Spleen (tissue), 11 donors: ENCODE results near the gene POU6F1. TPM values are rescaled to one million over a fixed set of nuclear protein-coding genes. Genes with fewer than 3 reads are reported as not detected.
"Not testable (repeated sequence)": the region's sequence is repeated elsewhere in the genome, so short reads cannot be mapped to it uniquely, and the experiment has no call there.

ENCODE experiments used
- DNase-seq: peaks from one replicate; pipeline ENCODE4 v3.0.0-alpha.2; 2020
- H3K27ac ChIP-seq, 8 donors: fragments of 200-600 bp; sonication (generic) in 7 of 8; 1 replicate in 4 of 8; 2 replicates in 4 of 8; pipeline versions ENCODE4 v1.5.0 to v1.8.0; 2016 to 2021; ENCODE audit warnings: inconsistent platforms in 4 of 8, mild to moderate bottlenecking in 4 of 8, moderate library complexity in 1 of 8
- H3K27me3 ChIP-seq, 7 donors: fragments of 200-600 bp; sonication (generic) in 6 of 7; replicated peaks in 1 of 7; 1 replicate in 4 of 7; 2 replicates in 3 of 7; pipeline versions ENCODE4 v1.5.0 to v1.8.0; 2016 to 2021; ENCODE audit warnings: inconsistent platforms in 3 of 7, mild to moderate bottlenecking in 1 of 7
- H3K36me3 ChIP-seq, 6 donors: fragments of 200-600 bp; sonication (generic) in 5 of 6; 1 replicate in 4 of 6; 2 replicates in 2 of 6; pipeline versions ENCODE4 v1.5.0 to v1.8.0; 2016 to 2021; ENCODE audit warnings: inconsistent platforms in 2 of 6
- H3K4me1 ChIP-seq, 6 donors: fragments of 200-600 bp; sonication (generic) in 5 of 6; 1 replicate in 3 of 6; 2 replicates in 3 of 6; pipeline versions ENCODE4 v1.5.0 to v1.8.0; 2016 to 2021; ENCODE audit warnings: inconsistent platforms in 3 of 6
- H3K4me3 ChIP-seq, 8 donors: fragments of 200-600 bp; sonication (generic) in 7 of 8; 1 replicate in 4 of 8; 2 replicates in 4 of 8; pipeline versions ENCODE4 v1.5.0 to v1.8.0; 2016 to 2021; ENCODE audit warnings: inconsistent platforms in 4 of 8, mild to moderate bottlenecking in 4 of 8, moderate library complexity in 2 of 8
- H3K9me3 ChIP-seq, 8 donors: fragments of 200-600 bp; sonication (generic) in 7 of 8; 1 replicate in 4 of 8; 2 replicates in 4 of 8; pipeline versions ENCODE4 v1.5.0 to v1.8.0; 2016 to 2021; ENCODE audit warnings: inconsistent platforms in 4 of 8
- CTCF ChIP-seq, 11 experiments: fragments of 200-600 bp in 7 of 11; fragments of 450-650 bp in 4 of 11; sonication (generic) in 4 of 11; IDR thresholded peaks in 8 of 11; conservative IDR thresholded peaks in 3 of 11; 1 replicate in 7 of 11; 2 replicates in 4 of 11; pipeline versions ENCODE4 v1.4.0 to v1.8.0; 2016 to 2021; ENCODE audit warnings: antibody characterized with exemption in 11 of 11, inconsistent platforms in 4 of 11, mild to moderate bottlenecking in 1 of 11
- POLR2A ChIP-seq, 3 donors: fragments of 450-650 bp; IDR thresholded peaks; one replicate each; pipeline ENCODE4 v1.5.1; 2017; ENCODE audit warnings: antibody characterized with exemption in 3 of 3, mild to moderate bottlenecking in 1 of 3
- POLR2AphosphoS5 ChIP-seq, 3 donors: sonication (generic); formaldehyde crosslinking; IDR thresholded peaks; one replicate each; pipeline ENCODE4 v1.5.1; 2017; ENCODE audit warnings: antibody characterized with exemption in 3 of 3
- WGBS, 5 donors: extraction: QIAGEN DNeasy Blood & Tissue Kit in 3 of 5; methylation state at CpG; one replicate each; pipeline versions ENCODE4 v1.1.5 to v1.1.7; 2013 to 2018; 5-methylcytosine and 5-hydroxymethylcytosine counted together
- intact Hi-C: fragments of 100-400 bp; cut with DNase I; formaldehyde crosslinking; loops from one replicate; pipeline ENCODE4 v1.15.0; 2023; ENCODE audit warnings: low total_unique reads
- polyA plus RNA-seq, 3 donors: library from polyadenylated mRNA; stranded (reverse); fragments of 200-250 nt; gene quantifications; one replicate each; pipeline ENCODE4 v1.2.1, GENCODE V29; 2013
- total RNA-seq, 7 donors: library from RNA; depleted of rRNA in 3 of 7; stranded (reverse); fragments of >200 nt in 3 of 7; fragmentation: NEBNext Ultra II Directional in 4 of 7; extraction: Animal tissue kit (Norgen Biotek cat#: 25700) in 4 of 7; gene quantifications; one replicate each; pipeline versions ENCODE4 v1.1.0 to v1.2.1, GENCODE V29; 2016 to 2021
- donor health status: healthy with polysubstance abuse.
- donor health status: DM: no; HTN: no; CAD: no; lungs with moderate emphysema.
- donor health status: DM: no; HTN: no; CAD: no.
- donor health status: Bipolar disorder and iron deficiency.
- donor health status: healthy.
- donor health status: DM: no; HTN: no; CAD: no.
- donor health status: DM: yes; HTN: yes; CAD: no.

Gene POU6F1
- total and polyA plus RNA-seq, 10 donors = 3.9 to 27.1 (median 18.5) TPM

GRCh38 chr12:51225234-51225633 is 7.4 kb upstream of the POU6F1 start:
- TF ChIP-seq POLR2A (IDR thresholded peaks at IDR 0.05) (no peak), CTCF (IDR thresholded peaks at IDR 0.05 in 8 of 11, conservative IDR thresholded peaks at IDR 0.05 in 3 of 11) (no peak), POLR2AphosphoS5 (IDR thresholded peaks at IDR 0.05) (no peak)
- Histone ChIP-seq H3K27me3 (no peaks in the 10 kb centered on the region), H3K27ac (no peak overlapping the region), H3K4me1 (no peaks in the 10 kb centered on the region), H3K36me3 (no peaks in the 10 kb centered on the region), H3K4me3 (no peak overlapping the region), H3K9me3 (no peaks in the 10 kb centered on the region)
- WGBS, 5 donors = 93 to 99% (median 94%) methylated on average over 4 of the region's 4 CpGs
- intact Hi-C loops = no loop called here
- no peak for DNase-seq

- no peak for DNase-seq
- H3K27ac ChIP-seq = no peak overlapping the region
- 84 to 94% (median 91%) methylated on average over 3 of the region's 3 CpGs for WGBS, 5 donors
Measured at GRCh38 chr12:51224625-51225024, 6.8 kb upstream of the POU6F1 start.

GRCh38 chr12:51222461-51222860 is 4.6 kb upstream of the POU6F1 start:
- Histone ChIP-seq H3K27ac (no peak overlapping the region), H3K27me3 (no peaks in the 10 kb centered on the region), H3K36me3 (no peaks in the 10 kb centered on the region), H3K9me3 (no peaks in the 10 kb centered on the region), H3K4me3 (no peak overlapping the region), H3K4me1 (peaks cover 6 to 16% (median 14%) of the 10 kb centered on the region in 6 donors)
- intact Hi-C loops = no loop called here
- TF ChIP-seq POLR2AphosphoS5 (IDR thresholded peaks at IDR 0.05) (no peak), POLR2A (IDR thresholded peaks at IDR 0.05) (no peak), CTCF (IDR thresholded peaks at IDR 0.05 in 8 of 11, conservative IDR thresholded peaks at IDR 0.05 in 3 of 11) (no peak)
- WGBS, 5 donors = 54 to 76% (median 70%) methylated on average over 7 of the region's 7 CpGs
- no peak for DNase-seq

More at GRCh38 chr12:51224625-51225024, 6.8 kb upstream of the POU6F1 start:
- no peak overlapping the region for H3K4me3 ChIP-seq
- peaks cover 0 to 2% (median under 1%) of the 10 kb centered on the region in 6 donors for H3K4me1 ChIP-seq
- no peak for TF ChIP-seq CTCF (IDR thresholded peaks at IDR 0.05 in 8 of 11, conservative IDR thresholded peaks at IDR 0.05 in 3 of 11)
- no peak for TF ChIP-seq POLR2A (IDR thresholded peaks at IDR 0.05)
- TF ChIP-seq POLR2AphosphoS5 (IDR thresholded peaks at IDR 0.05) = no peak
- H3K9me3 ChIP-seq = no peaks in the 10 kb centered on the region
- H3K36me3 ChIP-seq = no peaks in the 10 kb centered on the region
- intact Hi-C loops = no loop called here
- no peaks in the 10 kb centered on the region for H3K27me3 ChIP-seq

DNA sequence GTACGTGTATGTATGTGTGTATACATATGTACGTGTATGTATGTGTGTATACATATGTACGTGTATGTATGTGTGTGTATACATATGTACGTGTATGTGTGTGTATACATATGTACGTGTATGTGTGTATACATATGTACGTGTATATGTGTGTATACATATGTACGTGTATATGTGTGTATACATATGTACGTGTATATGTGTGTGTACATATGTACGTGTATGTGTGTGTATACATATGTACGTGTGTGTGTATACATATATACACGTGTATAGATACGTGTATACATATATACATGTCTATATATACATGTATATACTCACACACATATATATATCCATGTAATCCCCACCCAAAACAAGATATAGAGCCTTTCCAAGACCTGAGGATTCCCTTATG is 2.0 kb upstream of the POU6F1 start:
- peaks cover 6 to 30% (median 26%) of the 10 kb centered on the region in 6 donors for H3K4me1 ChIP-seq
- H3K27me3 ChIP-seq, H3K9me3 ChIP-seq, H3K36me3 ChIP-seq, intact Hi-C loops, H3K4me3 ChIP-seq, DNase-seq, H3K27ac ChIP-seq: not testable (repeated sequence)
- WGBS, 5 donors = 85 to 93% (median 89%) methylated on average over 12 of the region's 12 CpGs

- intact Hi-C loops = no loop called here
- TF ChIP-seq POLR2A (IDR thresholded peaks at IDR 0.05) (no peak), CTCF (IDR thresholded peaks at IDR 0.05 in 8 of 11, conservative IDR thresholded peaks at IDR 0.05 in 3 of 11) (no peak), POLR2AphosphoS5 (IDR thresholded peaks at IDR 0.05) (no peak)
- H3K36me3 ChIP-seq = peaks cover 0 to 4% (median 0%) of the 10 kb centered on the region in 6 donors
- peak overlapping the region; percentile 90 to 99 (median 96) for H3K27ac ChIP-seq
- peaks cover 6 to 30% (median 26%) of the 10 kb centered on the region in 6 donors for H3K4me1 ChIP-seq
- 78 to 89% (median 84%) methylated on average over 5 of the region's 5 CpGs for WGBS, 5 donors
- no peak for DNase-seq
- no peaks in the 10 kb centered on the region for H3K27me3 ChIP-seq
- peak overlapping the region in 1 of 8 donors; percentile 74 for H3K4me3 ChIP-seq
- no peaks in the 10 kb centered on the region for H3K9me3 ChIP-seq
Measured at GRCh38 chr12:51219322-51219721, 1.5 kb upstream of the POU6F1 start.
